Liver (tissue), 9 donors: ENCODE data around the gene RETSAT. TPM values are rescaled to one million over a fixed set of nuclear protein-coding genes. Genes with fewer than 3 reads are reported as not detected.
"Not testable (repeated sequence)": the region's sequence is repeated elsewhere in the genome, so short reads cannot be mapped to it uniquely, and the experiment has no call there.

Experiments
- DNase-seq: peaks from one replicate; pipeline ENCODE4 v3.0.0-alpha.2; 2017; ENCODE audit warnings: low spot score
- H3K27ac ChIP-seq, 2 donors: one replicate each; pipeline ENCODE4 v1.7.0; 2013; ENCODE audit warnings: inconsistent platforms in 2 of 2, low read length in 2 of 2, control low read depth in 1 of 2, low read depth in 1 of 2, mild to moderate bottlenecking in 1 of 2
- H3K27me3 ChIP-seq, 4 donors: one replicate each; pipeline versions ENCODE4 v1.6.1 to v1.7.0; 2013; ENCODE audit warnings: low read length in 3 of 4, inconsistent platforms in 1 of 4, mild to moderate bottlenecking in 1 of 4, moderate library complexity in 1 of 4; ENCODE audit not compliant: control insufficient read depth in 4 of 4, insufficient read depth in 4 of 4
- H3K36me3 ChIP-seq, 4 donors: one replicate each; pipeline versions ENCODE4 v1.6.1 to v1.7.0; 2013; ENCODE audit warnings: low read length in 3 of 4, mild to moderate bottlenecking in 3 of 4, low read depth in 1 of 4, moderate library complexity in 1 of 4; ENCODE audit not compliant: control insufficient read depth in 4 of 4, insufficient read depth in 3 of 4
- H3K4me1 ChIP-seq, 4 donors: one replicate each; pipeline versions ENCODE4 v1.6.1 to v1.7.0; 2013; ENCODE audit warnings: low read length in 3 of 4, mild to moderate bottlenecking in 3 of 4, moderate library complexity in 1 of 4; ENCODE audit not compliant: control insufficient read depth in 4 of 4, insufficient read depth in 4 of 4
- H3K4me3 ChIP-seq, 3 donors: one replicate each; pipeline versions ENCODE4 v1.6.1 to v1.7.0; 2013; ENCODE audit warnings: low read length in 3 of 3, control low read depth in 1 of 3, low read depth in 1 of 3, mild to moderate bottlenecking in 1 of 3
- H3K9ac ChIP-seq, 2 donors: one replicate each; pipeline ENCODE4 v1.7.0; 2013; ENCODE audit warnings: low read length in 2 of 2, mild to moderate bottlenecking in 2 of 2, moderate library complexity in 2 of 2, control low read depth in 1 of 2, low read depth in 1 of 2
- H3K9me3 ChIP-seq, 4 donors: one replicate each; pipeline versions ENCODE4 v1.6.1 to v1.7.0; 2013; ENCODE audit warnings: low read length in 3 of 4; ENCODE audit not compliant: control insufficient read depth in 4 of 4
- CTCF ChIP-seq: fragments of 150-350 bp; IDR thresholded peaks from 2 replicates; pipeline ENCODE4 v1.5.1; 2017; ENCODE audit warnings: improper control_type of control experiment, low read depth, low read length; ENCODE audit not compliant: missing input control
- FOXA1 ChIP-seq: IDR thresholded peaks from 2 replicates; pipeline ENCODE4 v1.6.1; 2016; ENCODE audit warnings: antibody characterized with exemption
- GABPA ChIP-seq, 2 donors: IDR thresholded peaks in 1 of 2; conservative IDR thresholded peaks in 1 of 2; 2 replicates each; pipeline ENCODE4 v1.6.1; 2016; ENCODE audit warnings: antibody characterized with exemption in 2 of 2, mild to moderate bottlenecking in 1 of 2, moderate library complexity in 1 of 2
- HNF4G ChIP-seq: IDR thresholded peaks from 2 replicates; pipeline ENCODE4 v1.6.1; 2016; ENCODE audit warnings: antibody characterized with exemption
- RAD21 ChIP-seq, 2 donors: IDR thresholded peaks; 2 replicates each; pipeline ENCODE4 v1.6.1; 2016; ENCODE audit warnings: antibody characterized with exemption in 2 of 2, mild to moderate bottlenecking in 2 of 2
- RXRA ChIP-seq, 2 donors: IDR thresholded peaks; 2 replicates each; pipeline ENCODE4 v1.6.1; 2017 to 2018; ENCODE audit warnings: antibody characterized with exemption in 2 of 2, mild to moderate bottlenecking in 1 of 2
- SP1 ChIP-seq: IDR thresholded peaks from 2 replicates; pipeline ENCODE4 v1.6.1; 2018; ENCODE audit warnings: antibody characterized with exemption, mild to moderate bottlenecking
- TAF1 ChIP-seq: conservative IDR thresholded peaks from 2 replicates; pipeline ENCODE4 v1.6.1; 2016; ENCODE audit warnings: antibody characterized with exemption, mild to moderate bottlenecking
- YY1 ChIP-seq: IDR thresholded peaks from 2 replicates; pipeline ENCODE4 v1.6.1; 2016; ENCODE audit warnings: antibody characterized with exemption, mild to moderate bottlenecking
- WGBS: extraction: QIAGEN DNeasy Blood & Tissue Kit; methylation state at CpG from one replicate; pipeline ENCODE4 v1.1.7; 2013; 5-methylcytosine and 5-hydroxymethylcytosine counted together
- polyA plus RNA-seq, 2 donors: library from polyadenylated mRNA; stranded (reverse) in 1 of 2; unstranded in 1 of 2; fragments of 200-250 nt in 1 of 2; fragments of >200 nt in 1 of 2; fragmentation: Nextera tagmentation in 1 of 2; extraction: Ambion mirVana in 1 of 2; gene quantifications; one replicate each; pipeline versions ENCODE4 v1.2.1 to v1.2.3, GENCODE V29; 2013 to 2015
- total RNA-seq, 2 donors: library from RNA; depleted of rRNA; stranded (reverse); fragments of >200 nt; gene quantifications; one replicate each; pipeline ENCODE4 v1.2.3, GENCODE V29; 2014
- TF ChIP-seq, protein P1 (sequence below): IDR thresholded peaks from 2 replicates; pipeline ENCODE4 v1.6.1; 2016; ENCODE audit warnings: antibody characterized with exemption
- donor health status: healthy.
- donor health status: healthy.
- donor health status: healthy.
- donor health status: healthy.
- donor health status: healthy.

Gene RETSAT
- total and polyA plus RNA-seq, 4 donors = 22.8 to 101 (median 70.7) TPM

DNA sequence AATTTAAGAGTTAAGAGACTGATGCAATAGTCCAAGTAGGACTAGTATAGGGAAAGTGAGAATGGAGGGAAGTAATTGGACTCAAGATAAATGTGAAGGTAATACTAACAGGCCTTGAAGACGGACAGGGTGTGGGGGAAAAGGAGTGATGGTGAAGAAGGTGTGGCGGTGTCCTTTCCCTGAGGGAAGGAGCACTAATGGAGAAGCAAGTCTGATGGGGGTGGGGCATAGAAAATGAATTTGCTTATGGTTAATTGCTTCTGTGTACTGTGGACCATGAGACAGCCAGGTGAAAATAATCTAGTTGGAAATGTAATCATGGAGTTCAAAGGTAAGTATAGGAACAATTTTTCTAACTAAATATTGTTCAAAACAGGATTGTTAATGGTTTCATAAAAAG, 19.4 kb downstream of the RETSAT start:
- H3K9me3 ChIP-seq = no peaks in the 10 kb centered on the region
- H3K4me3 ChIP-seq = no peak overlapping the region
- H3K9ac ChIP-seq = no peak overlapping the region
- no peaks in the 10 kb centered on the region for H3K36me3 ChIP-seq
- no peak for DNase-seq
- no peaks in the 10 kb centered on the region for H3K27me3 ChIP-seq
- no peaks in the 10 kb centered on the region for H3K4me1 ChIP-seq
- H3K27ac ChIP-seq = no peak overlapping the region
- WGBS = 51% methylated on average over 2 of the region's 2 CpGs
- TF ChIP-seq HNF4G (no peak), SP1 (no peak), YY1 (no peak), RXRA (IDR thresholded peaks at IDR 0.05) (no peak), RAD21 (IDR thresholded peaks at IDR 0.05) (no peak), CTCF (no peak)
- TF ChIP-seq, protein P1, sequence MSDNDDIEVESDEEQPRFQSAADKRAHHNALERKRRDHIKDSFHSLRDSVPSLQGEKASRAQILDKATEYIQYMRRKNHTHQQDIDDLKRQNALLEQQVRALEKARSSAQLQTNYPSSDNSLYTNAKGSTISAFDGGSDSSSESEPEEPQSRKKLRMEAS = no peak

- DNase-seq, H3K4me3 ChIP-seq, H3K9ac ChIP-seq, H3K36me3 ChIP-seq, H3K27ac ChIP-seq, H3K4me1 ChIP-seq, H3K27me3 ChIP-seq, H3K9me3 ChIP-seq: not testable (repeated sequence)
- WGBS = 92% methylated on average over 4 of the region's 4 CpGs
Measured at GRCh38 chr2:85333877-85334276, 20.5 kb downstream of the RETSAT start.

DNA sequence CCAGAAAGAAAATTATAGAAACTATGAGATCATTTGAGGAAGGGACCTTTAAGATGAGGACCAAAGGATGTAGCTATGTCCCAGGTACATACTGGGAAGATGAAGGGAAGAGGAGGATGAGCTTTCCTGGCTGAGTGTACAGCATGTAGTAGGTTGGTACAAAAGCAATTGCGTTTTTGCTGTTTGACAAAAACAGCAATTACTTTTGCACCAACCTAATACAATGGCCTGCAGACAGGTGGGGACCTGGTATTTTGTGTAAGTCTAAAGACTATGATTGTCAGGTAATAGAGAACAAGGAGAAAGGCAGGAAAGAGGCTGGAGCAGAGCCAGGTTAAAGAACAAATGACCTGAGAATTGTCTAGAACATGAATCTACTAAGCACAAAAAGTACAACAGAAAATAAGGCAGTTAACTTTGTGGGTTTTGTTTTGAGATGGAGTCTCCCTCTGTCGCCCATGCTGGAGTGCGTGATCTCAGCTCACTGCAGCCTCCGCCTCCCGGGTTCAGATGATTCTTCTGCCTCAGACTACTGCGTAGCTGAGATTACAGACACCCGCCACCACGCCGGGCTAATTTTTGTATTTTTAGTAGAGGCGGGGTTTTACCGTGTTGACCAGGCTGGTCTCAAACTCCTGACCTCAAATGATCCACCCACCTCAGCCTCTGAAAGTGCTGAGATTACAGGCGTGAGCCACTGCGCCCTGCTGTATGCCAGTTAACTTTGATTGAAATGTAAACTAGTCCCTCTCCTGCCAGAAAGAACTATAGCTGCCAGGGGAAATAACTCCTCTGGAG, 23.3 kb downstream of the RETSAT start:
- no peak overlapping the region for H3K27ac ChIP-seq
- H3K9ac ChIP-seq = no peak overlapping the region
- WGBS = 88% methylated on average over 13 of the region's 13 CpGs
- no peak for DNase-seq
- no peaks in the 10 kb centered on the region for H3K9me3 ChIP-seq
- H3K4me3 ChIP-seq = no peak overlapping the region
- no peak for TF ChIP-seq TAF1
- no peak for TF ChIP-seq SP1
- TF ChIP-seq FOXA1 = no peak
- no peak for TF ChIP-seq RXRA (IDR thresholded peaks at IDR 0.05)
- TF ChIP-seq, protein P1 = no peak
- TF ChIP-seq GABPA (IDR thresholded peaks at IDR 0.05 in 1 of 2, conservative IDR thresholded peaks at IDR 0.05 in 1 of 2) = no peak
- peaks cover 0 to 21% (median 8%) of the 10 kb centered on the region in 4 donors for H3K4me1 ChIP-seq
- H3K36me3 ChIP-seq = no peaks in the 10 kb centered on the region
- no peaks in the 10 kb centered on the region for H3K27me3 ChIP-seq

DNA sequence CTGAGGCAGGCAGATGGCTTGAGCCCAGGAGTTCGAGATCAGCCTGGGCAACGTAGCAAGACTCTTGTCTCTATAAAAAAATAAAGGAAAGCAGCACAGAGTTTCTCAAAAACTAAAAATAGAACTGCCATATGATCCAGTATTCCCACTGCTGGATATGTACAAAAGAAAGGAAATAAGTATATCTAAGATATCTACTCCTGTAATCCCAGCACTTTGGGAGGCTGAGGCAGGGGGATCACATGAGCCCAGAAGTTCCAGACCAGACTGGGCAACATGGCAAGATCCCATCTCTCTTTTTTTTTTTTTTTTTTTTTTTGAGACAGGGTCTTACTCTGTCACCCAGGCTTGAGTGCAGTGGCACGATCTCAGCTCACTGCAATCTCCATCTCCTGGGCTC, 24.6 kb downstream of the RETSAT start:
- WGBS = 95% methylated on average over 3 of the region's 3 CpGs
- not testable (repeated sequence) for H3K36me3 ChIP-seq, H3K4me3 ChIP-seq, H3K27me3 ChIP-seq, H3K27ac ChIP-seq, H3K9me3 ChIP-seq, H3K9ac ChIP-seq, DNase-seq
- H3K4me1 ChIP-seq = peaks cover 0 to 34% (median 20%) of the 10 kb centered on the region in 4 donors
